Breast epithelium (tissue), 3 donors: ENCODE measurements around the gene MIP.

Experiments
- POLR2A ChIP-seq: fragments of 450-650 bp; IDR thresholded peaks from one replicate; pipeline ENCODE4 v1.6.1; 2016; ENCODE audit warnings: antibody characterized with exemption, mild to moderate bottlenecking, moderate library complexity
- TF ChIP-seq, protein P1 (sequence below), 3 donors: fragments of 450-650 bp; IDR thresholded peaks; one replicate each; pipeline ENCODE4 v1.5.1; 2016 to 2017; ENCODE audit warnings: antibody characterized with exemption in 3 of 3, mild to moderate bottlenecking in 3 of 3, moderate library complexity in 3 of 3

- TF ChIP-seq, protein P1, sequence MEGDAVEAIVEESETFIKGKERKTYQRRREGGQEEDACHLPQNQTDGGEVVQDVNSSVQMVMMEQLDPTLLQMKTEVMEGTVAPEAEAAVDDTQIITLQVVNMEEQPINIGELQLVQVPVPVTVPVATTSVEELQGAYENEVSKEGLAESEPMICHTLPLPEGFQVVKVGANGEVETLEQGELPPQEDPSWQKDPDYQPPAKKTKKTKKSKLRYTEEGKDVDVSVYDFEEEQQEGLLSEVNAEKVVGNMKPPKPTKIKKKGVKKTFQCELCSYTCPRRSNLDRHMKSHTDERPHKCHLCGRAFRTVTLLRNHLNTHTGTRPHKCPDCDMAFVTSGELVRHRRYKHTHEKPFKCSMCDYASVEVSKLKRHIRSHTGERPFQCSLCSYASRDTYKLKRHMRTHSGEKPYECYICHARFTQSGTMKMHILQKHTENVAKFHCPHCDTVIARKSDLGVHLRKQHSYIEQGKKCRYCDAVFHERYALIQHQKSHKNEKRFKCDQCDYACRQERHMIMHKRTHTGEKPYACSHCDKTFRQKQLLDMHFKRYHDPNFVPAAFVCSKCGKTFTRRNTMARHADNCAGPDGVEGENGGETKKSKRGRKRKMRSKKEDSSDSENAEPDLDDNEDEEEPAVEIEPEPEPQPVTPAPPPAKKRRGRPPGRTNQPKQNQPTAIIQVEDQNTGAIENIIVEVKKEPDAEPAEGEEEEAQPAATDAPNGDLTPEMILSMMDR (IDR thresholded peaks at IDR 0.05) = no peak
- TF ChIP-seq POLR2A = no peak
Observed at GRCh38 chr12:56431850-56432249, 22.6 kb downstream of the MIP start.
